GM12892 (cell line): ENCODE measurements around the gene PIGC.

Experiments
- DNase-seq: peaks from one replicate; pipeline ENCODE4 v3.0.0; 2011; ENCODE audit not compliant: insufficient read length
- FAIRE-seq: peaks from 2 replicates; lab custom pipeline; 2011; peaks lifted over from hg19 to GRCh38; lab: Jason Lieb, UNC
- POLR2A ChIP-seq: IDR thresholded peaks from 2 replicates; pipeline ENCODE4 v1.6.1; 2011; ENCODE audit warnings: low read depth, low read length, control low read depth
- POLR2AphosphoS5 ChIP-seq: IDR thresholded peaks from 2 replicates; pipeline ENCODE4 v1.6.1; 2011; ENCODE audit warnings: low read depth, low read length, control low read depth
- TAF1 ChIP-seq: IDR thresholded peaks from 2 replicates; pipeline ENCODE4 v1.6.1; 2011; ENCODE audit warnings: low read depth, mild to moderate bottlenecking, control low read depth, low read length, borderline replicate concordance

Gene PIGC

DNA sequence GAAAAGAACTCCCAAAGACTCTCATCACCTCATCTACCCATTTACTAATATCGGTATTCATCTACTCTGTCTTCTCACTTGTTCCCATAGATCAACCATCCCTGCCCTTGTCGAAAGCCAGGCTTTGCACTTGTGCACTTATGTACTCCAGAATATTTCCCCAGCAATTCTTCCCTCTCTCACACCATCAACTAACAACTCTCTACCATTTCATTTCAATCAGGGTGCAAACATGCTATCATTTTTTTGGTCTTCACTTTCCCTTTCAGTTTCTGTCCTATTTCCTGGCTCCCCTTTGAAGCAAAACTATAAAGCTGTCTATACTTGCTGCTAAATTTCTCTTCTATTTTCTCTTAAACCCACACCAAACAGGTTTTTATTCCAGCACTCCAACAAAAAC is 16.7 kb downstream of the PIGC start:
- TF ChIP-seq POLR2A = no peak
- no peak for TF ChIP-seq POLR2AphosphoS5
- no peak for TF ChIP-seq TAF1
- FAIRE-seq (no peak), DNase-seq (no peak)

DNA sequence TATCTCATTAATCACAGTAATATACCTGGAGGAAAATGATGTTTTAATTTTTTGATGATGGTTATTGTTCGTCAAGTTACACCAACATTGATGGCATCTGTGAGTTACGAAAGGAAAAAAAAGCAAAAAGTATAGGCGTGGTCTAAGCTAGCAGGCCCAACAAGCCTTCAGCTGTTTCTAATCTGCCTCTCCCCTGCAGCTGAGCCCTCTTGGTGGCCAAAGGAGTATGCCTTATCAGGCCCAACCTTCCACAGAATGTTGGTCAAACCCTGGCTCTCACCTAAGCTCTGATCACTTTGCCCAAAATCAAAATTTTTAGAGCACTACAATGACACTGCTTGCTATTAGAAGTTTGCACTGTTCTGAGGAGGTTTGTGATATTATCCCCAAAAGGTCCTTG is 18.5 kb downstream of the PIGC start:
- TF ChIP-seq POLR2A (no peak), TAF1 (no peak), POLR2AphosphoS5 (no peak)
- no peak for DNase-seq
- no peak for FAIRE-seq

DNA sequence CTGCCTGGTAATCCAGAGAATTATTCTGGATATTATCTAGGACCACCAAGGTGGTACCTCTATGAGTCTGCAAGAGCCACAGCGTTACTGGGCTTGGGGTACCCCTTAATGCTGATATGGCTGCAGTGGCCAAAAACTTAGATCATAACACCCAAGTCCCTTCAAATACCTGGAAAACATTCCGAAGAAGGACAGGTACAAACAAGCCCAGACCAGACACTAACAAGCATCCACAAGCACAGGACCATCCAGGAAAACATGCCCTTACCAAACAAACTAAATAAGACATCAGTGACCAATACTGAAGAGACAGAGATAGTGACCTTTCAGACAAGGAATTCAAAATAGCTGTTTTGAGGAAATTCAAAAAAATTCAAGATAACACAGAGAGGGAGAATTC is 20.5 kb downstream of the PIGC start:
- no peak for FAIRE-seq
- DNase-seq = no peak
- TF ChIP-seq TAF1 = no peak
- no peak for TF ChIP-seq POLR2AphosphoS5
- TF ChIP-seq POLR2A = no peak

DNA sequence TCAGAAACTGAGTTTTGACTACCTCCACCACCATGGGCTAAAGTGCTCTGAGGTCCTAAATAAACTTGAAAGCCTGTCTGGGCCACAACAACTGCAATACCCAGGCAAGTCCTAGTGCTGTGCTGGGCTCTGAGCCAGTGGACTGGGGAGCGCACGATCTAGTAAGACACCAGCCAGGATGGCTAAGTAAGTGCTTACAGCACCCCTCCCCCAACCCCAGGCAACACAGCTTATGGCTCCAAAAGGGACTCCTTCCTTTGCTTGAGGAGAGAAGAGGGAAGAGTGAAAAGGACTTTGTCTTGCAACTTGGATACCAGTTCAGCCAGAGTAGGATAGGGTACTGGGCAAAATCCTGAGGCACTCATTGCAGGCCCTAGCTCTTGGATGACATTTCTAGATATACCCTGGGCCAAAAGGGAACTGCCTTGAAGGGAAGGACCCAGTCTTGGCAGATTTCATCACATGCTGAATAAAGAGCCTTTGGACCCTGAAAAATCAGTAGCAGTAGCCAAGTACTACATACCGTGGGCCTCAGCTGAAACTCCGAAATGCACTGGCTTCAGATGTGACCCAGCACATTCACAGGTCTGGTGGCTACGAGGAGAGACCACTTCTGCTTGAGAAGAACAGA is 21.8 kb downstream of the PIGC start:
- FAIRE-seq = no peak

DNA sequence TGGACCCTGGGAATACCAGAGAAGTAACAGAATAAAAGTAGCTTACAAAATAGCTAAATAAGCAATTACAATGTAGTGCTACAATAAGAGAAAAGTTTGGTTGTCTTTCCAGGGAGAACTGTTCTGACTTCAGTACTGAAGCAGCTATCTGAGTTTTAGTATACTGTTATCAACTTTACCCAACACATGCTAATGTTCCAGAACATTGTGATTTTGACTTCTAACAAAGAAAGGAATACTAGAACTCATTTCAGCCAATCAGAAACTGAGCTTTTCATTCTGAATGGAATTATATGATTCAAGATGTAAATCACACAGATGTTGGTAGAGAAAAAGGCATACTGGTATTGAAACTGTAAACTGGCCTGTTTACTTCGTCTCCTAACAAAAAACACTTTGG is 23.5 kb downstream of the PIGC start, which contains the start of gene C1orf105:
TSS of gene C1orf105 (plus strand) at position 301 of the 400 bp plus-strand sequence. CDS start 201 bp downstream, outside the sequence.
- FAIRE-seq (no peak), DNase-seq (no peak)
- TF ChIP-seq POLR2AphosphoS5 (no peak), POLR2A (no peak), TAF1 (no peak)

More for the DNA sequence above, 21.8 kb downstream of the PIGC start:
- no peak for DNase-seq
- no peak for TF ChIP-seq POLR2AphosphoS5
- TF ChIP-seq POLR2A = no peak
- TF ChIP-seq TAF1 = no peak

DNA sequence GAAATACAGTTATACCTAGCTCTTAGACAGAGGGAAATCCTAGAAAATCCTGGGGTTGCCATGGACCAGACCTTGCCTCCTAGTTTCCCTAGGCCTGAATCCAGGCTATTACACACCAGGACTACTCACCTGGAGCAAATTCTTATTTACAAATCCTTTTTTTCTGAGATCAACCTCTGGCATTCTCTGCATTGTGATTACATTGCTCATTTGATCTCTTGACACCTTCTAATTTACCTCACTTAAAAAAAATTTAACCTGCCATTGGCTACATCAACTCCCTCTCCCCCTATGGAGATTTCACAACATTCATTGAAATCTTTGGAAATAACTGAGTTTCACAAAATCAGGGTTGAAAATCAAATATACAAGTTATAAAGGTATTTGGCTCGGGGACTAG is 26.3 kb downstream of the PIGC start:
- TF ChIP-seq POLR2A = no peak
- no peak for TF ChIP-seq TAF1
- no peak for TF ChIP-seq POLR2AphosphoS5
- FAIRE-seq (no peak), DNase-seq (no peak)

DNA sequence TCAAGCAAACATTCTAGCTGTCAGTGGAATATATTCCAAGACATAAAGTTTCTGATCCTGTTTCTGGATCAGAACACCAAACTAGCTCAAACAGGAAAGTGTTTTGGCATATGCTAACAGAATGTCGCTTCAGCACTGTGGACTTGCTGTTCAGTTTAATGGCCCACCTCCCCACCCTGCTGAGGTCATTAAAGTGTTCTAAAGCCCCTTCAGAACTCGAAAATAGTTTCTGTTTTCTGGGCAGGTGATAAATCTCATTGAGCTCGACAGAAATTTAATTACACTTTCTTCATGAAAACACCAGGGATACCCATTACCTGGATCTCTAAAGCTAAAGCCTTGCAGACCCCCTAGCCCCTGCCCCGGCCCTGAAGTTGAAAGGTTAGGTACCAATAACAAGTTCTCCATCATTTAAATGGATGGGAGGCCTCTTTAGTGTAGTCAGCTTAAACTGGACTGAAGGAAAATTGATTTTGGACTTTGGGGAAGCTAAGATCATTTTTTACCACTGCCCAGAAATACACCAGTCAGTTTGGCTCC is 27.3 kb downstream of the PIGC start:
- FAIRE-seq = no peak
- TF ChIP-seq POLR2A = no peak
- no peak for TF ChIP-seq TAF1
- no peak for TF ChIP-seq POLR2AphosphoS5

DNA sequence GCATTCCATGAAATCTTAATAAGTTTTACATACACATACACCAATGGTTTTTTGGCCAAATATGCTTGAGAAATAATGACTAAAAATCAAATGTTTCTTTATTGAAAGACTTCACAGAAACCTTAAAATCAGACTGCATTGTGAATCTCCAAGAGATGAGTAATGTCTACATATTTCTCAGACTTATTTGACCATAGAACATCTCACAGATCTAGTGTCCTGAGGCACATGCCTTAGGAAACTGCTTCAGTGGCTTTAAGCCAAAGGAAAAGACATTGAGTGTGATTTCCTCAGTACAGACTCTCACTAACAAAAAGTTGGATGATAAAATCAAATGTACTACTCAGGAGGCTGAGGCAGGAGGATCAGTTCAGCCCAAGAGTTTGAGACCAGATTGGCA is 29.5 kb downstream of the PIGC start:
- no peak for FAIRE-seq
- TF ChIP-seq TAF1 = no peak
- TF ChIP-seq POLR2AphosphoS5 = no peak
- no peak for TF ChIP-seq POLR2A
- DNase-seq = no peak

More for the DNA sequence above, 27.3 kb downstream of the PIGC start:
- no peak for DNase-seq

DNA sequence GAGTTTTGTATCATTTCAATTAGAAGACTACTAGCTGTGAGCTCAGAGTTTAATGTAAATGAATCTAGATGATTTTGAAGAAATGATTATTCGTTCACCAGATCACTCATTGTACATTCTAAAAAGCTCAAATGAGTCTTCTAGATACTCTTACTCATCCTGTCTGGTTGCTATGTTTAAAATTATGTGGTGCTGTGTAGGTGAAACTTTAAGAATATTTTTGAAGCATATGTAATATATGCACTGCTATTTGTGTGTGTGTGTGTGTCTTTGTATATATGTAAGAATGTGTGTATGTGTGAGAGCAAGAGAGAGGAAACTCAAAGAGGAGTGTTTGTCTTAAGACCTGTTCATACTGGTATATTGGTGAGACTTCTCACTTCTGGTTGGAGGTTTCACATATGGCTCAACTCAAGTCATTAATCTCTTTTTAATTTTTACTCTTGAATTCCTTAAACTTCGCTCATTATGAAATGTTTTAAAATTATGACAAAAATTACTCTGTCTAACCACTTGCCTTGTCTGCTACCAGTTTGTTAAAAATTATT is 32.0 kb downstream of the PIGC start:
- DNase-seq (no peak), FAIRE-seq (no peak)
- TF ChIP-seq POLR2A (no peak), TAF1 (no peak), POLR2AphosphoS5 (no peak)

DNA sequence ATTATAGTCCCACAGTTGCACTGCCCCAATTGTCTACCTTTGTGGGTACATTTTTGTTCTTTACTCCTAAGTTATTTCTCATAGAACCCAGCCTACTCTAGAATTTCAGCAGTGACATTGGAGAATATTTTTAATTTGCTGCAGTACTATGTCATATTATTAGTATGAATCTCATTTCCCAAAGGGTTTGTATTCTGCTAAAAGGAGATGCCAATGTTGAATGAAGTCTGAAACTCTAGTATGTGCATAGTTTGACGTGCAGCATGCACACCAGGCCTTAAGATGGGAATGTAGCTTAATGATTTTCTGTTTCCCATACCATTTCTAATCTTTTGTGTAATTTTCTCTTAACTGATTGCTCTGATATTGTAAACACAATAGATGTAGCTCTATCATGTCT is 33.8 kb downstream of the PIGC start:
- DNase-seq = no peak
- TF ChIP-seq POLR2A (no peak), TAF1 (no peak), POLR2AphosphoS5 (no peak)
- FAIRE-seq = no peak

DNA sequence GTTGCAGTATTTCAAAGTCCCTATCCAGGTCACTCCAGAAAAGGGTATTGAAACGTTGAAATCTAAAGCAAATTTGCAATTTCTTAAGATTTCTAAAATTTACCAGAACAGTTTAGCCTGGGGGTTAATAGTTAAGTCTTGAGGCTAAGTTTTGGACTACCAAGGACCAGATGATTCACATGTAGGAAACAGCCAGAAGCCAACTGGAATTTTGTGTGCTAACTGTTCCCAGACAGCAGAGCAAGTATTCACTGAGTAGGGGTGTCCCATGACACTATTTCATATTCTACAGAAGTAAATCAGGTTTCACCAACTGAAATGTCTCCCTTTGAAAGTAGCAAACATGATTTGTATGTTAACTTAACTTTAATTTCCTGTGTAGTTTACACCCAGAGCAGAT is 34.9 kb downstream of the PIGC start:
- no peak for FAIRE-seq
- no peak for DNase-seq
- TF ChIP-seq TAF1 = no peak
- TF ChIP-seq POLR2A = no peak
- TF ChIP-seq POLR2AphosphoS5 = no peak

DNA sequence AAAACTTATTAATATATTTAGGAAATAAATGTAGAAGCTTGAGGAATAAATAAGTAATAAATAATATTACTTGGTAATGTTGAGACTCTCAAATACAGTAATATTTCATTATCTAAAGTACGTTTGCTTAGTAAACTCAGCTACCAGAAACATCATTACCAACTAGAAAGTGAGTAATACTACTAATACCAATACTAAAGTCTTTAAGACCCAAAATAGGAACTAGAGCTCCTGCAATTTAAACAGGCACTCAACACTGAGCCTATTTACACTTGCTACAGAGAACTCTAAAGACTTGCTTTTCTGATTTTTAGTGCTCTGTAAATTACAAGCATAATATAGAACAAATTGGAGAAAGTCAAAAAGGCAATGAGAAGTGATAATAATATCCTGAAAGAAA is 36.9 kb downstream of the PIGC start:
- no peak for DNase-seq

More for the DNA sequence above, 36.9 kb downstream of the PIGC start:
- no peak for TF ChIP-seq TAF1
- no peak for TF ChIP-seq POLR2A
- no peak for TF ChIP-seq POLR2AphosphoS5
- FAIRE-seq = no peak
